SU-DHL-6 (cell line): Measurements from ENCODE around the gene NPBWR2.

Experiments
- EZH2phosphoT487 ChIP-seq: fragments of 200-600 bp; sonication (generic), shearing (Covaris generic); conservative IDR thresholded peaks from 2 replicates; pipeline ENCODE4 v1.6.1; 2018; ENCODE audit warnings: mild to moderate bottlenecking, antibody characterized with exemption, low read length, moderate library complexity, mixed read lengths
- TF ChIP-seq, protein P1 (sequence below): fragments of 200-600 bp; sonication (generic); IDR thresholded peaks from one replicate; pipeline ENCODE4 v1.5.1; 2017; ENCODE audit warnings: antibody characterized with exemption, mild to moderate bottlenecking, low read length, moderate library complexity; ENCODE audit not compliant: insufficient read depth, poor library complexity, severe bottlenecking

DNA sequence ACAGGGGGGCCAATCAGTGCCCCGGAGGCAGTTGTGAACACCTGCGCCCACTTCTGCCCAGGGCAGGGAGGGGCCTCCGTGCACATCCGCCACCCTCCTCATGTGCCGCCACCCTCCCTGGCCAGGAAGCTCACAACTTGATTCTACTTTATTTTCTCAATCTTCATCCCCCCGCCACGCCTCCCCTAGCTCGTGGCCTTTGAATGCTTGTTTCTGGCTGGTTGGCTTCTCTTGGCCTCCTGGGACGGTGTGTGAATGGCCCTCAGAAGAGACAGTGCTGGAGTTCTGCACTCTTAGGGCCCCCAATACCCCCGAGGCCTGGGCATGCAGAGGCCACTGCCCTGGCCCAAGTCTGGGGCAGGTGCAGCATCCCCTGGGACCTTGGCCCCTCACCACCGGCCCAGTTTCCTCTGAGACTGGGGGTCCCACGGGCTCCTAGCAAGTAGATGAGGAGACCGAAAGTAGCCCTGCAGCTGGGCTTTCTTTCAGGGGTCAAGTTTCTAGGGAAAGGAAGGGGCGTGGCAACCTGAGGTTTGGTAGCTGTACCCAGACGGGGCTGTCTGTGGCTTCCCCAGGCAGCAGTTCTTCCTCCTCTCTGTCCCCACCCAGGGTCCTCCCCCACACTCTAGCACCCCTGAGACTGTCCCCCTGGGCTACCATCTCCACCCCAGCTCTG, 29.4 kb downstream of the NPBWR2 start:
- TF ChIP-seq, protein P1, sequence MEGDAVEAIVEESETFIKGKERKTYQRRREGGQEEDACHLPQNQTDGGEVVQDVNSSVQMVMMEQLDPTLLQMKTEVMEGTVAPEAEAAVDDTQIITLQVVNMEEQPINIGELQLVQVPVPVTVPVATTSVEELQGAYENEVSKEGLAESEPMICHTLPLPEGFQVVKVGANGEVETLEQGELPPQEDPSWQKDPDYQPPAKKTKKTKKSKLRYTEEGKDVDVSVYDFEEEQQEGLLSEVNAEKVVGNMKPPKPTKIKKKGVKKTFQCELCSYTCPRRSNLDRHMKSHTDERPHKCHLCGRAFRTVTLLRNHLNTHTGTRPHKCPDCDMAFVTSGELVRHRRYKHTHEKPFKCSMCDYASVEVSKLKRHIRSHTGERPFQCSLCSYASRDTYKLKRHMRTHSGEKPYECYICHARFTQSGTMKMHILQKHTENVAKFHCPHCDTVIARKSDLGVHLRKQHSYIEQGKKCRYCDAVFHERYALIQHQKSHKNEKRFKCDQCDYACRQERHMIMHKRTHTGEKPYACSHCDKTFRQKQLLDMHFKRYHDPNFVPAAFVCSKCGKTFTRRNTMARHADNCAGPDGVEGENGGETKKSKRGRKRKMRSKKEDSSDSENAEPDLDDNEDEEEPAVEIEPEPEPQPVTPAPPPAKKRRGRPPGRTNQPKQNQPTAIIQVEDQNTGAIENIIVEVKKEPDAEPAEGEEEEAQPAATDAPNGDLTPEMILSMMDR = no peak
- no peak for TF ChIP-seq EZH2phosphoT487
